Endothelial cell of umbilical vein (primary cell): ENCODE results near the gene PXYLP1. TPM values are rescaled to one million over a fixed set of nuclear protein-coding genes. Genes with fewer than 3 reads are reported as not detected.

Experiments used
- BruUV-seq: library from RNA; stranded (reverse); fragments of 400-500 nt; replicated peaks from 2 replicates; lab custom pipeline; 2021; lab: Mats Ljungman, UMichigan
- CTCF ChIA-PET: fragments of 300-600, 350-600 bp; sonication (Branson Sonifier 250); formaldehyde crosslinking; loops from one replicate; lab custom pipeline; 2021; ENCODE audit warnings: antibody characterized with exemption, inconsistent platforms; lab: Charles Lee
- POLR2A ChIA-PET: fragments of 300-600, 350-600 bp; sonication (Branson Sonifier 250); formaldehyde crosslinking; loops from one replicate; lab custom pipeline; 2021; ENCODE audit warnings: antibody characterized with exemption, inconsistent platforms; lab: Charles Lee
- DNase-seq: peaks from one replicate; pipeline ENCODE4 v3.0.0-alpha.2; 2011; ENCODE audit warnings: low read depth, low spot score
- FAIRE-seq: peaks from 2 replicates; lab custom pipeline; 2011; peaks lifted over from hg19 to GRCh38; lab: Jason Lieb, UNC
- H2AFZ ChIP-seq: 2 replicates; pipeline ENCODE4 v1.6.0; 2012; ENCODE audit warnings: low read depth, low read length, control low read depth, inconsistent platforms
- H3K27ac ChIP-seq: 2 replicates; pipeline ENCODE4 v1.5.1; 2011; ENCODE audit warnings: low read depth, mild to moderate bottlenecking, control low read depth, low read length, moderate library complexity; ENCODE audit not compliant: insufficient read depth
- H3K27me3 ChIP-seq, 2 experiments: 2 replicates each; pipeline versions ENCODE4 v1.6.0 to v1.6.1; 2011; ENCODE audit warnings: low read length in 2 of 2, mixed read lengths in 1 of 2; ENCODE audit not compliant: control insufficient read depth in 2 of 2, insufficient read depth in 2 of 2
- H3K36me3 ChIP-seq, 2 experiments: 2 replicates in 1 of 2; 3 replicates in 1 of 2; pipeline ENCODE4 v1.5.1; 2011; ENCODE audit warnings: low read length in 2 of 2, mild to moderate bottlenecking in 1 of 2, moderate library complexity in 1 of 2; ENCODE audit not compliant: control insufficient read depth in 2 of 2, insufficient read depth in 2 of 2; ENCODE audit errors: extremely low read depth in 1 of 2
- H3K4me1 ChIP-seq: 3 replicates; pipeline ENCODE4 v1.5.1; 2011; ENCODE audit warnings: mild to moderate bottlenecking, low read length; ENCODE audit not compliant: control insufficient read depth, insufficient read depth; ENCODE audit errors: extremely low read depth
- H3K4me2 ChIP-seq: 2 replicates; pipeline ENCODE4 v1.6.1; 2011; ENCODE audit warnings: low read length, control low read depth, mixed read lengths; ENCODE audit not compliant: insufficient read depth
- H3K4me3 ChIP-seq, 3 experiments: fragments of 200-600 bp in 1 of 3; sonication (generic), shearing (Covaris generic) in 1 of 3; replicated peaks in 1 of 3; 2 replicates each; pipeline ENCODE4 v1.5.1; 2011 to 2016; ENCODE audit warnings: control low read depth in 3 of 3, low read length in 3 of 3, mild to moderate bottlenecking in 2 of 3, inconsistent platforms in 1 of 3, low read depth in 1 of 3, moderate library complexity in 1 of 3; ENCODE audit not compliant: insufficient read depth in 1 of 3
- H3K79me2 ChIP-seq: 2 replicates; pipeline ENCODE4 v1.6.0; 2012; ENCODE audit warnings: low read length, inconsistent platforms; ENCODE audit not compliant: control insufficient read depth, insufficient read depth
- H3K9ac ChIP-seq: replicated peaks from 2 replicates; pipeline ENCODE3; 2011; ENCODE audit warnings: low read length, control low read depth; ENCODE audit not compliant: insufficient read depth; ENCODE audit errors: extremely low read depth
- H3K9me1 ChIP-seq: replicated peaks from 3 replicates; pipeline ENCODE4 v1.6.0; 2011; ENCODE audit warnings: mild to moderate bottlenecking, low read length; ENCODE audit not compliant: control insufficient read depth, insufficient read depth; ENCODE audit errors: extremely low read depth
- H3K9me3 ChIP-seq: replicated peaks from 2 replicates; pipeline ENCODE4 v1.5.1; 2012; ENCODE audit warnings: low read length, inconsistent platforms; ENCODE audit not compliant: control insufficient read depth, insufficient read depth
- H4K20me1 ChIP-seq: replicated peaks from 2 replicates; pipeline ENCODE3; 2011; ENCODE audit warnings: mild to moderate bottlenecking, low read length; ENCODE audit not compliant: control insufficient read depth, insufficient read depth; ENCODE audit errors: extremely low read depth
- CTCF ChIP-seq, 2 donors: IDR thresholded peaks; 1 replicate in 1 of 2; 2 replicates in 1 of 2; pipeline ENCODE4 v1.5.1; 2011; ENCODE audit warnings: low read length in 2 of 2, mild to moderate bottlenecking in 2 of 2, moderate library complexity in 2 of 2, control low read depth in 1 of 2, inconsistent platforms in 1 of 2, low read depth in 1 of 2; ENCODE audit not compliant: insufficient read depth in 1 of 2; ENCODE audit errors: extremely low read depth in 1 of 2
- EZH2 ChIP-seq: IDR thresholded peaks from 2 replicates; pipeline ENCODE4 v1.6.1; 2012; ENCODE audit warnings: borderline replicate concordance, low read depth, mild to moderate bottlenecking, moderate library complexity, low read length, inconsistent platforms; ENCODE audit not compliant: severe bottlenecking
- FOS ChIP-seq: IDR thresholded peaks from 2 replicates; pipeline ENCODE4 v1.6.1; 2011; ENCODE audit warnings: mild to moderate bottlenecking, low read length, moderate library complexity, borderline replicate concordance; ENCODE audit not compliant: insufficient read depth
- GATA2 ChIP-seq: IDR thresholded peaks from 2 replicates; pipeline ENCODE4 v1.7.0; 2011; ENCODE audit warnings: low read depth, mild to moderate bottlenecking, moderate library complexity, mixed read lengths, low read length; ENCODE audit not compliant: insufficient read length, insufficient read depth
- POLR2A ChIP-seq: IDR thresholded peaks from 2 replicates; pipeline ENCODE4 v1.6.1; 2012; ENCODE audit warnings: low read depth, mild to moderate bottlenecking, control low read depth, low read length
- POLR2AphosphoS5 ChIP-seq: IDR thresholded peaks from 2 replicates; pipeline ENCODE4 v1.6.1; 2012; ENCODE audit warnings: low read depth, mild to moderate bottlenecking, control low read depth, low read length, moderate library complexity; ENCODE audit not compliant: insufficient read depth
- dilution Hi-C: fragments of 300-500 bp; cut with MboI; formaldehyde crosslinking; loops from one replicate; pipeline ENCODE4 v1.15.0; 2019; ENCODE audit warnings: low sequenced_read_pairs; ENCODE audit not compliant: extremely low pct_ligation_motif_present
- intact Hi-C: fragments of 100-400 bp; cut with micrococcal nuclease; formaldehyde crosslinking; loops from one replicate; pipeline ENCODE4 v1.10.0; 2022
- polyA plus RNA-seq, 4 experiments: library from polyadenylated mRNA; depleted of rRNA in 3 of 4; stranded (reverse) in 3 of 4; unstranded in 1 of 4; fragments of >200 nt; gene quantifications; 2 replicates each; pipeline versions ENCODE4 v1.2.1 to v1.2.3, GENCODE V29; 2011 to 2012; ENCODE audit warnings: missing spikeins in 1 of 4
- total RNA-seq: library from RNA; stranded (reverse); gene quantifications from 2 replicates; pipeline ENCODE4 v1.2.3, GENCODE V29; 2021

Gene PXYLP1
- total and polyA plus RNA-seq, 2 donors (not counting 3 experiments of a cell fraction or from before 2014, with no cell fraction given) = 0.84 to 1.7 TPM

GRCh38 chr3:141275032-141275422 lies 43.4 kb downstream of the PXYLP1 start:
- no peak overlapping the region for H3K27ac ChIP-seq

More at GRCh38 chr3:141275032-141275422, 43.4 kb downstream of the PXYLP1 start:
- BruUV-seq = no TSS peak
- no peaks in the 10 kb centered on the region for H4K20me1 ChIP-seq
- CTCF ChIA-PET = no interaction called here
- FAIRE-seq (no peak), DNase-seq (no peak)
- no peaks in the 10 kb centered on the region for H3K79me2 ChIP-seq
- peaks cover 0 to 1% of the 10 kb centered on the region in 2 experiments for H3K27me3 ChIP-seq
- H3K9ac ChIP-seq = no peak overlapping the region
- no peak for TF ChIP-seq POLR2A
- no peak for TF ChIP-seq FOS
- TF ChIP-seq GATA2 = peak; percentile 32
- TF ChIP-seq EZH2 = no peak
- no peak for TF ChIP-seq POLR2AphosphoS5
- TF ChIP-seq CTCF (IDR thresholded peaks at IDR 0.05; ENCODE audit: extremely low read depth in 1 of 2, insufficient read depth in 1 of 2, low read depth in 1 of 2, low read length in 2 of 2) = no peak
- POLR2A ChIA-PET = no interaction called here
- H3K4me3 ChIP-seq = no peak overlapping the region
- H3K9me3 ChIP-seq = no peaks in the 10 kb centered on the region
- H3K4me1 ChIP-seq = peaks cover 5% of the 10 kb centered on the region
- H3K36me3 ChIP-seq = no peaks in the 10 kb centered on the region
- H2AFZ ChIP-seq = no peak overlapping the region
- intact Hi-C loops (no loop called here), dilution Hi-C loops (no loop called here)
- no peak overlapping the region for H3K4me2 ChIP-seq
- H3K9me1 ChIP-seq = no peaks in the 10 kb centered on the region
